ENCODE results near the gene NELFE.
"Not testable (repeated sequence)": the region's sequence is repeated elsewhere in the genome, so short reads cannot be mapped to it uniquely, and the experiment has no call there.

Gene NELFE

GRCh38 chr6:31911826-31912585, 46.8 kb downstream of the NELFE start:
- DNase-seq, result no peak

- DNase-seq, result not testable (repeated sequence)
Observed at GRCh38 chr6:31909298-31909697, 49.5 kb downstream of the NELFE start.

- DNase-seq, result no peak
Observed at GRCh38 chr6:31908791-31909190, 50.0 kb downstream of the NELFE start.

GRCh38 chr6:31908255-31908654, 50.5 kb downstream of the NELFE start:
- DNase-seq, result not testable (repeated sequence)

- DNase-seq, result no peak
Observed at GRCh38 chr6:31907158-31907813, 51.5 kb downstream of the NELFE start.

GRCh38 chr6:31906727-31907126, 52.0 kb downstream of the NELFE start:
- DNase-seq, result not testable (repeated sequence)

- no peak for DNase-seq
Observed at GRCh38 chr6:31906122-31906521, 52.6 kb downstream of the NELFE start.

- DNase-seq, result no peak
Observed at GRCh38 chr6:31905041-31905440, 53.7 kb downstream of the NELFE start.

- no peak for DNase-seq
Observed at GRCh38 chr6:31903957-31904356, 54.8 kb downstream of the NELFE start.
